Neural cell (in vitro differentiated cells): Measurements from ENCODE around the gene HNF1B. TPM values are rescaled to one million over a fixed set of nuclear protein-coding genes. Genes with fewer than 3 reads are reported as not detected.

Experiments used
- H2AFZ ChIP-seq: fragments of 200-600, 300-800 bp; sonication (generic), shearing (Covaris generic); 2 replicates; pipeline ENCODE4 v1.6.0; 2014; ENCODE audit warnings: low read depth, mild to moderate bottlenecking, antibody characterized with exemption, low read length, moderate library complexity
- H3F3A ChIP-seq: fragments of 200-600 bp; shearing (Covaris generic); 2 replicates; pipeline ENCODE4 v1.6.1; 2016; ENCODE audit warnings: mild to moderate bottlenecking, moderate library complexity, mixed read lengths, antibody characterized with exemption, low read length; ENCODE audit not compliant: insufficient read depth, poor library complexity, severe bottlenecking
- H3K27ac ChIP-seq: fragments of 200-600, 300-800 bp; sonication (generic), shearing (Covaris generic); 2 replicates; pipeline ENCODE4 v1.5.1; 2014; ENCODE audit warnings: mild to moderate bottlenecking, low read length, moderate library complexity
- H3K27me3 ChIP-seq: fragments of 300-800, 200-600 bp; sonication (generic), shearing (Covaris generic); 2 replicates; pipeline ENCODE4 v1.6.0; 2014; ENCODE audit warnings: mild to moderate bottlenecking, low read depth, low read length, moderate library complexity; ENCODE audit not compliant: insufficient read depth
- H3K36me3 ChIP-seq: fragments of 300-800, 200-600 bp; sonication (generic), shearing (Covaris generic); 2 replicates; pipeline ENCODE4 v1.5.1; 2014; ENCODE audit warnings: mild to moderate bottlenecking, antibody characterized with exemption, low read length, moderate library complexity; ENCODE audit not compliant: insufficient read depth
- H3K4me2 ChIP-seq: fragments of 300-800, 200-600 bp; sonication (generic), shearing (Covaris generic); 2 replicates; pipeline ENCODE4 v1.6.0; 2014; ENCODE audit warnings: mild to moderate bottlenecking, low read length
- H3K4me3 ChIP-seq: fragments of 300-800, 200-600 bp; sonication (generic), shearing (Covaris generic); 2 replicates; pipeline ENCODE4 v1.5.1; 2014; ENCODE audit warnings: mild to moderate bottlenecking, low read length, moderate library complexity
- H3K79me2 ChIP-seq: fragments of 200-600 bp; shearing (Covaris generic); replicated peaks from 2 replicates; pipeline ENCODE4 v1.6.0; 2014; ENCODE audit warnings: mild to moderate bottlenecking, low read length, moderate library complexity; ENCODE audit not compliant: insufficient read depth
- H3K9ac ChIP-seq: fragments of 300-800, 200-600 bp; sonication (generic), shearing (Covaris generic); 2 replicates; pipeline ENCODE4 v1.6.1; 2016; ENCODE audit warnings: mild to moderate bottlenecking, low read length, mixed read lengths
- H3K9me2 ChIP-seq: fragments of 200-600 bp; shearing (Covaris generic); 2 replicates; pipeline ENCODE4 v1.6.1; 2016; ENCODE audit warnings: mild to moderate bottlenecking, low read length, mixed read lengths; ENCODE audit not compliant: insufficient read depth
- H3K9me3 ChIP-seq: fragments of 200-600, 300-800 bp; sonication (generic), shearing (Covaris generic); 2 replicates; pipeline ENCODE4 v1.6.1; 2016; ENCODE audit warnings: mild to moderate bottlenecking, mixed run types, low read length, moderate library complexity, mixed read lengths
- H4K20me1 ChIP-seq: fragments of 200-600 bp; shearing (Covaris generic); 2 replicates; pipeline ENCODE4 v1.6.1; 2016; ENCODE audit warnings: mild to moderate bottlenecking, mixed run types; ENCODE audit not compliant: insufficient read depth
- EP300 ChIP-seq: fragments of 450-650 bp; conservative IDR thresholded peaks from 2 replicates; pipeline ENCODE4 v1.6.1; 2014; ENCODE audit warnings: antibody characterized with exemption, mild to moderate bottlenecking, moderate library complexity; ENCODE audit not compliant: poor library complexity, severe bottlenecking
- EZH2 ChIP-seq: fragments of 200-600, 300-800 bp; shearing (Covaris generic), sonication (generic); IDR thresholded peaks from 2 replicates; pipeline ENCODE4 v1.6.1; 2014; ENCODE audit warnings: antibody characterized with exemption, low read length, borderline replicate concordance, mild to moderate bottlenecking; ENCODE audit not compliant: insufficient read depth, poor library complexity, severe bottlenecking
- MXI1 ChIP-seq: fragments of 450-650 bp; conservative IDR thresholded peaks from 2 replicates; pipeline ENCODE4 v1.6.1; 2014; ENCODE audit warnings: antibody characterized with exemption, mild to moderate bottlenecking; ENCODE audit not compliant: poor library complexity, severe bottlenecking
- POLR2AphosphoS5 ChIP-seq: IDR thresholded peaks from 2 replicates; pipeline ENCODE4 v1.6.1; 2012
- RAD21 ChIP-seq: fragments of 450-650 bp; conservative IDR thresholded peaks from 2 replicates; pipeline ENCODE4 v1.6.1; 2014; ENCODE audit warnings: antibody characterized with exemption, mild to moderate bottlenecking, moderate library complexity
- SMC3 ChIP-seq: fragments of 450-650 bp; conservative IDR thresholded peaks from 2 replicates; pipeline ENCODE4 v1.6.1; 2014; ENCODE audit warnings: antibody characterized with exemption, mild to moderate bottlenecking, moderate library complexity; ENCODE audit not compliant: poor library complexity
- TAF1 ChIP-seq: IDR thresholded peaks from 2 replicates; pipeline ENCODE4 v1.6.1; 2012; ENCODE audit warnings: low read depth
- polyA plus RNA-seq: library from polyadenylated mRNA; depleted of rRNA; stranded (reverse); fragments of >200 nt; gene quantifications from 2 replicates; pipeline ENCODE4 v1.2.3, GENCODE V29; 2014
- TF ChIP-seq, protein P1 (sequence below): IDR thresholded peaks from 2 replicates; pipeline ENCODE4 v1.6.1; 2012; ENCODE audit warnings: borderline replicate concordance
- TF ChIP-seq, protein P2 (sequence below): fragments of 450-650 bp; IDR thresholded peaks from 2 replicates; pipeline ENCODE4 v1.5.1; 2014; ENCODE audit warnings: antibody characterized with exemption, mild to moderate bottlenecking, moderate library complexity; ENCODE audit not compliant: poor library complexity, severe bottlenecking

Gene HNF1B
- polyA plus RNA-seq, 1 donor from 2014 or later = not detected

DNA sequence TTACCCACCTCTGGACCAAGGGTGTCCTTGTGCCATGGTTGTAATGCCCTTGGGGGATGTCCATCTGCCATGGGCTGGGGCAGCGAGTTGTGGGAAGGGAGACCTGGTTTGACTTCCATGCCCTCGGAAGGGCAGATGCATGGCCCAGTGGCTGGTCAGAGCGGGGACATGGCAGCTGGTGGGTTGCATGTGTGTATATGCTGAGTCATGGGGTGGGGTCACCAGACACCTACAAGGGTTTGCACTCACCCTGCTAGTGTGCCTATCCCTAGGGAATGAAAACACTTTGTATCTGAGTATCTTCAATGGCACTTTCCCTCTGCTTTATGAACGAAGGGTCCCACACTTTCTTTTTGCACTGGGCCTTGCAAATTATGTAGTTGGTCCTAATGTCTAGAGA is 10.6 kb upstream of the HNF1B start (continued):
- TF ChIP-seq, protein P1, sequence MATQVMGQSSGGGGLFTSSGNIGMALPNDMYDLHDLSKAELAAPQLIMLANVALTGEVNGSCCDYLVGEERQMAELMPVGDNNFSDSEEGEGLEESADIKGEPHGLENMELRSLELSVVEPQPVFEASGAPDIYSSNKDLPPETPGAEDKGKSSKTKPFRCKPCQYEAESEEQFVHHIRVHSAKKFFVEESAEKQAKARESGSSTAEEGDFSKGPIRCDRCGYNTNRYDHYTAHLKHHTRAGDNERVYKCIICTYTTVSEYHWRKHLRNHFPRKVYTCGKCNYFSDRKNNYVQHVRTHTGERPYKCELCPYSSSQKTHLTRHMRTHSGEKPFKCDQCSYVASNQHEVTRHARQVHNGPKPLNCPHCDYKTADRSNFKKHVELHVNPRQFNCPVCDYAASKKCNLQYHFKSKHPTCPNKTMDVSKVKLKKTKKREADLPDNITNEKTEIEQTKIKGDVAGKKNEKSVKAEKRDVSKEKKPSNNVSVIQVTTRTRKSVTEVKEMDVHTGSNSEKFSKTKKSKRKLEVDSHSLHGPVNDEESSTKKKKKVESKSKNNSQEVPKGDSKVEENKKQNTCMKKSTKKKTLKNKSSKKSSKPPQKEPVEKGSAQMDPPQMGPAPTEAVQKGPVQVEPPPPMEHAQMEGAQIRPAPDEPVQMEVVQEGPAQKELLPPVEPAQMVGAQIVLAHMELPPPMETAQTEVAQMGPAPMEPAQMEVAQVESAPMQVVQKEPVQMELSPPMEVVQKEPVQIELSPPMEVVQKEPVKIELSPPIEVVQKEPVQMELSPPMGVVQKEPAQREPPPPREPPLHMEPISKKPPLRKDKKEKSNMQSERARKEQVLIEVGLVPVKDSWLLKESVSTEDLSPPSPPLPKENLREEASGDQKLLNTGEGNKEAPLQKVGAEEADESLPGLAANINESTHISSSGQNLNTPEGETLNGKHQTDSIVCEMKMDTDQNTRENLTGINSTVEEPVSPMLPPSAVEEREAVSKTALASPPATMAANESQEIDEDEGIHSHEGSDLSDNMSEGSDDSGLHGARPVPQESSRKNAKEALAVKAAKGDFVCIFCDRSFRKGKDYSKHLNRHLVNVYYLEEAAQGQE = no peak
- no peak for TF ChIP-seq SMC3

DNA sequence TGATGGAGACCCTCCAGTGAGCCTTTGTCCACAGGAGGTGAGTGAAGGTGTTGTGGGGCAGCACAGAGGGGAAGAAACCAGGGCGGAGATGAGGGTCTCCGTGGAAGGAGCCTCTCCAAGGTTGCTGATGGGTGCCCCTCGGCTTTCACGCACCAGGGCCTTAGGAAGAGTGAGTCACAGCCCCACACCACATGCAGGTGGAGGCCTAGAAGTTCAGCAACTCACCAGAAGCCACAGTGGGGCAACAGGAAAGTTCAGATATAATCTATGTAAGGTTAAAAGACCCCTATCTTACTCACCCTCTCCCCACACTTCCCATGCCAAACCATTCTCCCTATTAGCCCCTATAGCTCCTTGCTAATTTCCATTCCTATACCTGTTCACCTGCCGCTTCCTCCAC is 9.5 kb upstream of the HNF1B start:
- Histone ChIP-seq H3K4me2 (no peak overlapping the region), H3K27me3 (peaks cover 7% of the 10 kb centered on the region), H3K9me3 (no peaks in the 10 kb centered on the region), H3K9ac (no peak overlapping the region), H3K9me2 (no peaks in the 10 kb centered on the region), H3K79me2 (no peaks in the 10 kb centered on the region), H3F3A (no peaks in the 10 kb centered on the region), H4K20me1 (no peaks in the 10 kb centered on the region), H3K4me3 (no peak overlapping the region), H3K27ac (no peak overlapping the region), H2AFZ (no peak overlapping the region), H3K36me3 (no peaks in the 10 kb centered on the region)
- TF ChIP-seq POLR2AphosphoS5 (no peak), MXI1 (no peak), TAF1 (no peak), EZH2 (no peak), RAD21 (no peak), EP300 (no peak), SMC3 (no peak)
- TF ChIP-seq, protein P1 = no peak
- TF ChIP-seq, protein P2, sequence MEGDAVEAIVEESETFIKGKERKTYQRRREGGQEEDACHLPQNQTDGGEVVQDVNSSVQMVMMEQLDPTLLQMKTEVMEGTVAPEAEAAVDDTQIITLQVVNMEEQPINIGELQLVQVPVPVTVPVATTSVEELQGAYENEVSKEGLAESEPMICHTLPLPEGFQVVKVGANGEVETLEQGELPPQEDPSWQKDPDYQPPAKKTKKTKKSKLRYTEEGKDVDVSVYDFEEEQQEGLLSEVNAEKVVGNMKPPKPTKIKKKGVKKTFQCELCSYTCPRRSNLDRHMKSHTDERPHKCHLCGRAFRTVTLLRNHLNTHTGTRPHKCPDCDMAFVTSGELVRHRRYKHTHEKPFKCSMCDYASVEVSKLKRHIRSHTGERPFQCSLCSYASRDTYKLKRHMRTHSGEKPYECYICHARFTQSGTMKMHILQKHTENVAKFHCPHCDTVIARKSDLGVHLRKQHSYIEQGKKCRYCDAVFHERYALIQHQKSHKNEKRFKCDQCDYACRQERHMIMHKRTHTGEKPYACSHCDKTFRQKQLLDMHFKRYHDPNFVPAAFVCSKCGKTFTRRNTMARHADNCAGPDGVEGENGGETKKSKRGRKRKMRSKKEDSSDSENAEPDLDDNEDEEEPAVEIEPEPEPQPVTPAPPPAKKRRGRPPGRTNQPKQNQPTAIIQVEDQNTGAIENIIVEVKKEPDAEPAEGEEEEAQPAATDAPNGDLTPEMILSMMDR = no peak
